Measurements from ENCODE around the gene SLC2A8.

- no peak for TF ChIP-seq POLR2A (IDR thresholded peaks at IDR 0.05; ENCODE audit: low read length)
- no peak for TF ChIP-seq GATA1 (IDR thresholded peaks at IDR 0.05; ENCODE audit: low read depth, low read length)
These were observed 24.1 kb downstream of the SLC2A8 start for GRCh38 chr9:127421057-127421456.
